Non-pigmented ciliary epithelial cell (primary cell): ENCODE measurements around the gene MDH1.
"Not testable (repeated sequence)": the region's sequence is repeated elsewhere in the genome, so short reads cannot be mapped to it uniquely, and the experiment has no call there.

Experiments
- DNase-seq: peaks from one replicate; pipeline ENCODE4 v3.0.0-alpha.2; 2010; ENCODE audit warnings: low read depth

Gene MDH1

DNA sequence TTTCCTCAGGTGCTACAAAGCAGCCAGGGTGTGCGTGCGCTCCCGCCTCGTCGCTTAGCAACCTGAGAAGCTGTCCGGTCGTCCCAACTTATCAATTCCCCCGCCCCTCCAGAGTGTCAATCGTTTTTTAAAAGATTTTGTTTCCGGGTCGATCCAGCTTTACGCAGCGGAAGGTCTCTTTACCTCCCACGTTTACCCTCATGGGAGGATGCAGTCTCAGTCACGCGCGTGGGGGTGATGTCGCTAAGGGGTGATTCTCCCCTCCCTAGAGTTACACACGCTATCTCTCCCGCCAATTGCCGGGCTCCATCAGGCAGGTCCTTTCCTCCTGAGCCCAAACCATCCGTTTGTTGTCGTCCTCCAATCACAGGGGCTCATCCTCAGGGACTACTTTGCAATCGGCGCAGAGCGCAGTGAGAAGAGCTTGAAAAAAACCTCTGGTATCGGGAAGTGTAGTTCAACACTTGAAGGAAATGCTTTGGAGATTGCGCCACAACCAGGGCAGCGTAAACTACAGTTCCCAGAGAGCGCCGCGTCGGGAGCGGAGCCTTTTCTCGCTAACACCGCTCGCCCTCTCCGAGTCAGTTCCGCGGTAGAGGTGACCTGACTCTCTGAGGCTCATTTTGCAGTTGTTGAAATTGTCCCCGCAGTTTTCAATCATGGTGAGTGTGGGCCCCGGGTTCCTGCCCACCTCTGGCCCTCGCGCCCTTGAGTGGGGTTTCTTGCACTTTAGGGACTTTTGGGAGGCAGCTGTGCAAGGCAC is at the start of gene MDH1, which contains the start of gene WDPCP:
Gene MDH1 (plus strand): TSS at position 579 of the 763 bp plus-strand sequence. CDS start 81 bp downstream, at position 660.
Gene WDPCP (minus strand): TSS at position 93 of the 763 bp plus-strand sequence. CDS start 206 bp downstream, outside the sequence.
- peak; percentile 100 for DNase-seq

- no peak for DNase-seq
Measured at GRCh38 chr2:63539416-63540162, 49.2 kb upstream of the MDH1 start.

DNA sequence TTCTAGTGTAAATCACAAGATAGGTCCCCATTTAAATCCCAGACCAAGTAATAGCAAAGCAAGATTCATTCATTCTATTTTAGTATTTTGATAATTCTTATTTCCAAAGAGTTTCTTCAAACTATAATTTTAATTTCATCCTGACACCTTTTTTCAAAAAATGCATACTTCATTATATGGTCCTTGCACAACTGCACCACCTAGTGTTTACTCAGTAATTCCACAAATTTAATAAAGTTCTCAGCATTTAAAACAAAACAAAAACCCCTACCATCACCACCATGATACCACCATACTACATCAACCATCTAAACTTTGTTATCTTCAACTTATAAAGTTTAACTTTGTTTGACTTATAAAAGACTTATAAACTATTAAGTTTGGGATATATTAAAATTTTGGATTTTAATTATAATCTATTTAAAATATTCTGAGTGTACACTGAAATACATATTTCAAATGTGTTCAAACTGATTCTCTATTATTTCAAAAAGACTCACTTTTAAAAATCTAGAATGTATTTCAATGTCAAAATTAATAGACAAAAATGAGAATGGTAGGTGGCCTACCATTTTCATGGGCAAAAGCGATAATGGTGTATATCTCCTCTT is 44.6 kb upstream of the MDH1 start:
- DNase-seq: no peak

DNA sequence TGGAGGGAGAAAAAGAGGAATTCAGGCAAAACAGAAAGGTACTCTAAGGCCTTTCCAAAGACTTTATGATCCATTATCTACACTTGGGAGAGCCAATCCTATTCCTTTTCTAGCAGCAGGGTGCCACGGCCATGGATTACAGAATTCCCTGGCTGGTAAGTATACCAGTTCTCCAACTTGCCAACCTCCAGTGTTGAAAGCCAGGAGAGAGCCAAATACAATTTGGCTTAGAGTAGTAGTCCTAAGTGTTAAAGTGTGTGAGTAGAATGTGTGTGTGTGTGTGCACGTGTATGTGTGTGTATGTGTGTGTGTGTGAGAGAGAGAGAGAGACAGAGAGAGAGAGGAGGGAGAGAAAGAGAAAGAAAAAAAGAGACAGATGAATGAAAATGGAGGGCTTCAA is 43.7 kb upstream of the MDH1 start:
- DNase-seq: no peak

DNA sequence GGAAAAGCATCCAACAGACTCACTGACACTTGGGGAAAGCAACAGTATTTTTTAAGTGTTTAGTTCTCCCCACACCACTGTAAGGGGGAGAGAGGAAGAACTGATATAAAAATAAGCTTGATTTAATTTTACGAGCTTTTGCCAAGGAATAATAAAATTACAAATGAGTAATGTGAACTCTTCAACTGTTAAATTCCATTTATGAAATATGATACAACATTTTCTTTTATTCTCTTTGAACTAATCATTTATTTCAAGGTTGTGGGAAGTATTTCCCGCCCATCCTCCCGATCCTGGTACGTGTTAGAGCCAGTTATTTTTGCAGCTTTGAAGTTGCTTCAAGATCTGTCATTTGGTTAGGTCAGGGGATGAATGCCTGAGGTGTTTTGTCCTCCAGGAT is 35.7 kb upstream of the MDH1 start:
- DNase-seq: peak; percentile 13

GRCh38 chr2:63555299-63555698 is 33.5 kb upstream of the MDH1 start:
- no peak for DNase-seq

DNA sequence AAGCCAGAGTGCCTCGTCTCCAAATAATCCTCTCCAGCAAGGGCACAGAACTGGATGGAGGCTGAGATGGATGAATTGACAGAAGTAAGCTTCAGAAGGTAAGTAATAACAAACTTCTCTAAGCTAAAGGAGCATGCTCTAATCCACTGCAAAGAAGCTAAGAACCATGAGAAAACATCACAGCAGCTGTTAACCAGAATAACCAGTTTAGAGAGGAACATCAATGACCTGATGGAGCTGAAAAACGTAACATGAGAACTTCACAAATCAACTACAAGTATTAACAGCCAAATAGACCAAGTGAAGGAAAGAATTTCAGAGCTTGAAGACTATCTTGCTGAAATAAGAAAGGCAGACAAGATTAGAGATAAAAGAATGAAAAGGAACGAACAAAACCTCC is 32.8 kb upstream of the MDH1 start:
- no peak for DNase-seq

GRCh38 chr2:63557819-63558218 is 30.9 kb upstream of the MDH1 start:
- not testable (repeated sequence) for DNase-seq

DNA sequence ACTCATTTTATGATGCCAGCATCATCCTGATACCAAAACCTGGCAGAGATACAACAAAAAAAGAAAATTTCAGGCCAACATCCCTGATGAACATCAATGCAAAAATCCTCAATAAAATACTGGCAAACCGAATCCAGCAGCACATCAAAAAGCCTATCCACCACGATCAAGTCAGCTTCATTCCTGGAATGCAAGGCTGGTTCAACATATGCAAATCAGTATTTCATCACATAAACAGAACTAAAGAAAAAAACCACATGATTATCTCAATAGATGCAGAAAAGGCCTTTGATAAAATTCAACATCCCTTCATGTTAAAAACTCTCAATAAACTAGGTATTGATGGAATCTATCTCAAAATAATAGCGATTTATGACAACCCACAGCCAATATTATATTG is 29.8 kb upstream of the MDH1 start:
- DNase-seq: not testable (repeated sequence)

DNA sequence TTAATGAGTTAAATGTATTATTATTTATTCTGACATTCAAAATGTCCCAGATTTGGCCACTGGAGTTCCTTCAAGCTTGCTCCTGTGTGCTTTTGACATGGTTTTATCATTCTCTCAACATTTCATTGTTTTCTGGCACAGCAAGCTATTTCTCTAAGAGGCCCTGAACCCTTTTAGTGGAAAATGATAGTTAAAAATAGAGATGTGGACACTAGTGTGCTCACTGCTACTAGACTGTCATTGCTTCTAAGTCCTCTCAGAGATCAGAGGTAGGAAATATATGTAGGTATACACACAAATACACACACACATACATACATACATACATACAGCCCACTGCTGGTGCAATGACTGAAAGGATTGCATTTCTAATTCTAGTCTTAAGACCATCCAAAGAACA is 26.0 kb upstream of the MDH1 start:
- no peak for DNase-seq

- DNase-seq: no peak
Measured at GRCh38 chr2:63569740-63570139, 19.0 kb upstream of the MDH1 start.

DNA sequence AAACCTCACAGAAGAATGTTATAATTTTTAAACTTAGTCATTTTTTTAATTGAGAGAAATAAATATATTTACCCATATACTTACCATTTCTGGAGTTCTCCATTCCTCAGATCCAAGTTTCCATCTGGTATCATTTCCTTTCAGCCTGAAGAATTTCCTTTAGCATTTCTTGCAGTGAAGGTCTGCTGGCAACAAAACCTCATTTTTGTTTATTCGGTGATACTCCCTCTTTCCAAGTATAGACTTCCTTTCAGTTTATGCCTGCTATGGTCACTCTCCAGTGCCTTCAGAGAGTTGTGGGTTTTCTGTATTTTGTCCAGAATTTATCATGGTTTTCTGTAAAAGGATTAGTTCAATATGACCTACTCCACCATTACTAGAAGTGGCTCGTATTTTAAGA is 17.5 kb upstream of the MDH1 start:
- DNase-seq: no peak

- no peak for DNase-seq
Measured at GRCh38 chr2:63572001-63572400, 16.8 kb upstream of the MDH1 start.

DNA sequence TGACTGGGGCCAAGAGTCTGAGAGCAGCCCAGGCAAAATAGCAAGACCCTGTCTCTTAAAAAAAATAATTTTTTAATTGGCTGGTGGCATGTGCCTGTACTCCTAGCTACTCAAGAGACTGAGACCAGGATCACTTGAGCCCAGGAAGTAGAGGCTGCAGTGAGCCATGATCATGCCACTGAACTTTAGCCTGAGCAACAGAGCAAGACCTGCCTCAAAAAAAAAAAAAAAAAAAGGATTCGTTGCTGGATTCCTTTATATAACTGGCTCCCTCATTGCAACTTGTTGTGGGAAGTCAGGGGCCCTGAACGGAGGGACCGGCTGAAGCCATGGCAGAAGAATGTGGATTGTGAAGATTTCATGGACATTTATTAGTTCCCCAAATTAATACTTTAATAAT is 15.7 kb upstream of the MDH1 start:
- DNase-seq: not testable (repeated sequence)

GRCh38 chr2:63573726-63574345 is 14.9 kb upstream of the MDH1 start:
- not testable (repeated sequence) for DNase-seq

GRCh38 chr2:63576546-63576945 is 12.2 kb upstream of the MDH1 start:
- DNase-seq: no peak

- no peak for DNase-seq
Measured at GRCh38 chr2:63578767-63579166, 10.0 kb upstream of the MDH1 start.

DNA sequence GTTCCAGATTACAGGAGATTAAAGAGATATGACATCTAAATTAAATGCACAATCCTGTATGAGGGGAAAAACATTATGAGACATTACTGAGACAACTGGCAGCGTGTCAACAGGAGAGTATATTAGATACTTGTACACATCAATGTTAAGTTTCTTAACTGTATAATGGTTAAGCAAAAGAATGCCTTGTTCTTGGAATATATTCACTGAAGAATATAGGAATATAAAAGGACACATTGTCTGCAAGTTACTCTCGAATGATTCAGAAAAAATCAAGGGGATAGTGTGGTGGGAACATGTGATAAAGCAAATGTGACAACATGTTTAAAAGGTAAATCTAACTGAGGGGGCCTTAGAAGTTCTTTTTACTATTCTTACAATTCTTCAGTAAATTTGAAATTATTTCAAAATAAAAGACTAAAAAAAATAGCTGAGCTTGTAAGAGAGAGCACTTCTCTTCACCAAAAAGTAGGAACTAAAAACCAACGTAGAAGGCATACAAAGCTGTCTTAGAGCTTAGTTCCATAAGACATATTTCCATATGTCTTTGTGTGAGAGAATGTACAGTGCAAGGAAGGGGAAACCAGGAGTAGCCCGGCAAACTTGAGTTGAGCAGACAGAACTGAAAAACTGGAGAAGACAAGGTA is 8.0 kb upstream of the MDH1 start:
- no peak for DNase-seq

DNA sequence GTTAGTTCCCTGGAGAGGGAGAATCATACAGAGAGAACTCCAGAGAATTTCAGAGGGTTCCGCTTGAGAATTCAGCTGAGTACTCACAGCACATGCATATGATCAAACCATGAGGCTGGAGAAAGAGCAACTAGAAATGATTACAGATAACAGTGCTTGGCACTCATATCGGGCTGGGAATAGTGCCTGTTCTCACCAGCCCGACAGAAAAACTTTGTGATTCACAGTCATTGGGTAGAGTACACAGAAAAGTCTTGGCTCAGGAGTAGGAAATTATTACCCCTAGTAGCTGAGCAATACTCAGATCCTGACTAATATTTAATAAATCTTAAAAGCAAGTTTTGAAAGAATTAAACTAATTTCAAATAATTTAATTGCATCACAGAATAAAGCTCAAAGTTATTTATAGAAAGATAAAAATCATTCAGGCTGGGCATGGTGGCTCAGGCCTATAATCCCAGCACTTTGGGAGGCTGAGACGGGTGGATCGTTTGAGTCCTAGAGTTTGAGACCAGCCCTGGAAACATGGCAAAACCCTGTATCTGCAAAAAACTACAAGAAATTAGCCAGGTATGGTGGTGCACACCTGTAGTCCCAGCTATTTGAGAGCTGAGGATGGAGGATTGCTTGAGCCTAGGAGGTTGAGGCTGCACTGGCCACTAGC is 7.3 kb upstream of the MDH1 start:
- no peak for DNase-seq

DNA sequence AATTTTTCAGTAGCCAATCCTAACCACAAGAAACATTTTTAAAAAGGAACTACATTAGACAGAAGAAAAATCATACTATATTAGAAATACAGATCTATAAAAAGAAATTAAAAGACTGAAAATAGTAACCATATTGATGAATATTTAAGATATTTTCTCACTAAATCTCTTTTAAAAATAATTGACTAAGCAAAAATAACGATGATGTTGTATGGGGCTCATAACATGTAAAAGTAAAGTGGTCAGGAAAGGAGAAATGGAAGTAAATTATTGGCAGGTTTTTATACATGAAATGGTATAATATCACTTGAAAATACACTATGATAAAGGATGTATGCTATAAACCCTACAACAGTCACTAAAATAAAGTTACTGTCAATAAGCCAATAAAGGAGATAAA is 5.9 kb upstream of the MDH1 start:
- no peak for DNase-seq

- DNase-seq: no peak
Measured at GRCh38 chr2:63587814-63588384, 864 bp upstream of the MDH1 start.
